OCI-LY7 (cell line): Measurements from ENCODE around the gene PPP1R14B. TPM values are rescaled to one million over a fixed set of nuclear protein-coding genes. Genes with fewer than 3 reads are reported as not detected.

Experiments used
- BruUV-seq: library from RNA; stranded (reverse); fragments of 400-500 nt; replicated peaks from 2 replicates; lab custom pipeline; 2021; lab: Mats Ljungman, UMichigan
- CTCF ChIA-PET: fragments of 300-600 bp; sonication (Branson Sonifier 250); formaldehyde crosslinking; loops from one replicate; lab custom pipeline; 2022; ENCODE audit warnings: antibody characterized with exemption; ENCODE audit not compliant: unreplicated experiment; lab: Charles Lee
- POLR2A ChIA-PET: fragments of 300-600 bp; sonication (Branson Sonifier 250); formaldehyde crosslinking; loops from one replicate; lab custom pipeline; 2022; ENCODE audit warnings: antibody characterized with exemption; lab: Charles Lee
- DNase-seq: peaks from one replicate; pipeline ENCODE4 v3.0.0-alpha.2; 2015; ENCODE audit warnings: low spot score
- H2AFZ ChIP-seq: fragments of 200-600 bp; sonication (generic), shearing (Covaris generic); 2 replicates; pipeline ENCODE4 v1.6.1; 2014; ENCODE audit warnings: mild to moderate bottlenecking, antibody characterized with exemption, low read length, moderate library complexity
- H3K27ac ChIP-seq: fragments of 200-600 bp; sonication (generic); 2 replicates; pipeline ENCODE4 v1.5.1; 2014; ENCODE audit warnings: mixed run types, low read depth, mild to moderate bottlenecking, moderate library complexity, low read length, inconsistent platforms; ENCODE audit not compliant: poor library complexity, severe bottlenecking
- H3K36me3 ChIP-seq: fragments of 200-600 bp; sonication (generic); 2 replicates; pipeline ENCODE4 v1.6.1; 2014; ENCODE audit warnings: mild to moderate bottlenecking, antibody characterized with exemption, low read length, moderate library complexity, mixed read lengths; ENCODE audit not compliant: insufficient read depth
- H3K4me1 ChIP-seq: fragments of 200-600 bp; sonication (generic); 2 replicates; pipeline ENCODE4 v1.5.1; 2014; ENCODE audit warnings: mild to moderate bottlenecking, low read length; ENCODE audit not compliant: insufficient read depth, poor library complexity, severe bottlenecking
- H3K4me2 ChIP-seq: fragments of 200-600 bp; sonication (generic); 2 replicates; pipeline ENCODE4 v1.6.1; 2014; ENCODE audit warnings: mild to moderate bottlenecking, low read length
- H3K4me3 ChIP-seq: fragments of 200-600 bp; sonication (generic); 2 replicates; pipeline ENCODE4 v1.5.1; 2014; ENCODE audit warnings: mild to moderate bottlenecking, low read depth, low read length; ENCODE audit not compliant: poor library complexity, severe bottlenecking
- H3K79me2 ChIP-seq: fragments of 200-600 bp; sonication (generic); 2 replicates; pipeline ENCODE4 v1.6.1; 2016; ENCODE audit warnings: low read depth, mild to moderate bottlenecking, low read length, moderate library complexity, mixed read lengths; ENCODE audit not compliant: insufficient read depth
- H3K9me2 ChIP-seq: fragments of 200-600 bp; sonication (generic); 2 replicates; pipeline ENCODE4 v1.6.1; 2016; ENCODE audit warnings: mild to moderate bottlenecking, low read length, mixed read lengths; ENCODE audit not compliant: insufficient read depth
- H3K9me3 ChIP-seq: fragments of 200-600 bp; sonication (generic); 2 replicates; pipeline ENCODE4 v1.6.1; 2014; ENCODE audit warnings: mild to moderate bottlenecking, mixed run types, low read length, mixed read lengths
- H4K20me1 ChIP-seq: fragments of 200-600 bp; sonication (generic); 2 replicates; pipeline ENCODE4 v1.6.1; 2014; ENCODE audit warnings: mild to moderate bottlenecking, antibody characterized with exemption, low read length, moderate library complexity, mixed read lengths; ENCODE audit not compliant: insufficient read depth
- CTCF ChIP-seq: fragments of 200-600 bp; sonication (generic); conservative IDR thresholded peaks from 2 replicates; pipeline ENCODE4 v1.5.1; 2014; ENCODE audit warnings: mild to moderate bottlenecking, antibody characterized with exemption, low read length, moderate library complexity, mixed read lengths
- EZH2phosphoT487 ChIP-seq: fragments of 200-600 bp; sonication (generic); IDR thresholded peaks from 2 replicates; pipeline ENCODE4 v1.6.1; 2018; ENCODE audit warnings: low read depth, borderline replicate concordance, mild to moderate bottlenecking, mixed run types, antibody characterized with exemption, low read length, moderate library complexity, mixed read lengths
- intact Hi-C: fragments of 100-400 bp; cut with micrococcal nuclease; formaldehyde crosslinking; loops from one replicate; pipeline ENCODE4 v1.10.0; 2022; ENCODE audit not compliant: unreplicated experiment
- total RNA-seq, 2 experiments: library from RNA; depleted of rRNA in 1 of 2; stranded (reverse); fragments of >200 nt in 1 of 2; shearing (Covaris generic) in 1 of 2; gene quantifications; 2 replicates each; pipeline ENCODE4 v1.2.3, GENCODE V29; 2014 to 2022

PPP1R14B gene
- total RNA-seq, 2 experiments from 2014 or later = 198 to 223 TPM

GRCh38 chr11:64276653-64277431 lies 30.1 kb upstream of the PPP1R14B start:
- Histone ChIP-seq H3K36me3 (peaks cover 13% of the 10 kb centered on the region; the same call in 1 of the 2 replicates), H4K20me1 (no peaks in the 10 kb centered on the region), H3K27ac (no peak overlapping the region), H3K9me3 (no peaks in the 10 kb centered on the region), H2AFZ (no peak overlapping the region), H3K4me1 (peaks cover 9% of the 10 kb centered on the region), H3K4me2 (no peak overlapping the region), H3K9me2 (no peaks in the 10 kb centered on the region), H3K79me2 (peaks cover 9% of the 10 kb centered on the region; the same call in 1 of the 2 replicates), H3K4me3 (no peak overlapping the region)
- intact Hi-C loops = no loop called here
- no peak for DNase-seq
- no peak for TF ChIP-seq EZH2phosphoT487
- no peak for TF ChIP-seq CTCF
- POLR2A ChIA-PET = no interaction called here
- CTCF ChIA-PET = no interaction called here
- BruUV-seq = no TSS peak

DNA sequence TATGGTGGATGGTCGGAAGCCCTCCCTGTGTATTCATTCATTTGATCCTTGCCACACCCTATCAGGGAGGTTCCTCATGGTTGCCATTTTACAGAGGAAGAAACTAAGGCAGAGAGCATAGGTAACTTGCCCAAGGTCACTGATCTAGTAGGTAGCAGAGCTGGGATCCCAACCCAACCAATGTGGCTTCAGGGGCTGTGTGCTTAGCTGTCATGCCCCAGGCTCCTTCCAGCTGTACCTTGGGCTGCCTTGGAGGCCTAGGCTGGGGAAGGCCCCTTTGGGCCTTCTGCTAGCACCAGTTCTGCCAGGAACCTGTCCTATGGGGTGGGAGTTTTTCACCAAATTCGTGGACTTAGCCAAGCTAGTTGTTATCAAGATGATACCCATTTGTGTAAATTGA lies 29.1 kb upstream of the PPP1R14B start:
- Histone ChIP-seq H3K4me3 (no peak overlapping the region), H2AFZ (no peak overlapping the region), H3K4me2 (no peak overlapping the region), H3K36me3 (peaks cover 13% of the 10 kb centered on the region; the same call in 1 of the 2 replicates), H3K79me2 (peaks cover 11% of the 10 kb centered on the region; the same call in 1 of the 2 replicates), H4K20me1 (no peaks in the 10 kb centered on the region), H3K4me1 (peaks cover 9% of the 10 kb centered on the region), H3K27ac (no peak overlapping the region), H3K9me2 (no peaks in the 10 kb centered on the region), H3K9me3 (no peaks in the 10 kb centered on the region)
- CTCF ChIA-PET = no interaction called here
- DNase-seq = no peak
- intact Hi-C loops = no loop called here
- POLR2A ChIA-PET = no interaction called here
- no TSS peak for BruUV-seq
- no peak for TF ChIP-seq CTCF
- no peak for TF ChIP-seq EZH2phosphoT487
